Measurements from ENCODE around the gene STK32B.
"Not testable (repeated sequence)": the region's sequence is repeated elsewhere in the genome, so short reads cannot be mapped to it uniquely, and the experiment has no call there.

Gene STK32B

GRCh38 chr4:5409237-5409636, 358.0 kb downstream of the STK32B start:
- no peak for DNase-seq

- DNase-seq, result no peak
Observed at GRCh38 chr4:5409972-5410618, 358.8 kb downstream of the STK32B start.

- no peak for DNase-seq
Observed at GRCh38 chr4:5412296-5412695, 361.0 kb downstream of the STK32B start.

GRCh38 chr4:5412751-5413150, 361.5 kb downstream of the STK32B start:
- no peak for DNase-seq

- DNase-seq, result no peak
Observed at GRCh38 chr4:5416637-5417036, 365.4 kb downstream of the STK32B start.

DNA sequence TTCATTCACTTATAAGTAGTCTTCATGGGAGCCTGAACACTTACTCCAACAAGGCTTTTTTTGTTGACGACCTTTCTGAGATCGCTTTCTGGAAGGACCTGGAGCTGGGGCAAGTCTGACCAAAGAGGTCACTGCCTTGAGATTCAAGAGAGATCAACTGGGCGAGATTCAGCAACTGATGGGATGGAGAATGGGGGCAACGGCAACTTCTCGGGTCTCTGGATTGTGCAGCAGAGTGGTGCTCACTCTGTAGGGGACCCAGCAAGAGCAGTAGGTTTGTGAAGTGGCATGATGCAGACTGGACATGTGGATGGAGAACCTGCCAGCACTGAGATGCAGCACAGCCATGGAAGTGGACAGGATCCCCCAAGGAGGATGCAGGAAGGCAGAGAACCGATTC, 369.0 kb downstream of the STK32B start:
- no peak for DNase-seq

GRCh38 chr4:5421416-5421815, 370.1 kb downstream of the STK32B start:
- no peak for DNase-seq

DNA sequence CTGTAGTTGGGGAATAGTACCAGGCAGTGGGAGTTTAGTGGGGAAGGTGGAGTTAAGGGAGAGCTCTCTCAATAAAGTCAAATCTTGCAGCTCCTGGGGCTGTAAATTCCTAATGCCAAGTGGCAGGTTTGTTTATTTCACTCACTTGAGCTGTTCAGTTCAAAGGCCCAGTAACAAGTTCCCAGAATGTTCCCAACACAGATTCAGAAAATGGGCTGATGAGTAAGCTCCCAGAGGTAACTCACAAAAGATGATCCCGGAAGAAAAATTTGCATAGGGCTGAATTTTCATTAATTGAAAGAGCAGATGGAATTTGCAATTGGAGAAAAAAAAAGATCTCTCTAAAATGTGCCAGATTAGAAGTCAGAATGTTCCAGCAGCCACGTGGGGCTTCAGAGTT, 370.9 kb downstream of the STK32B start:
- DNase-seq, result no peak

GRCh38 chr4:5423670-5424069, 372.4 kb downstream of the STK32B start:
- DNase-seq, result no peak

DNA sequence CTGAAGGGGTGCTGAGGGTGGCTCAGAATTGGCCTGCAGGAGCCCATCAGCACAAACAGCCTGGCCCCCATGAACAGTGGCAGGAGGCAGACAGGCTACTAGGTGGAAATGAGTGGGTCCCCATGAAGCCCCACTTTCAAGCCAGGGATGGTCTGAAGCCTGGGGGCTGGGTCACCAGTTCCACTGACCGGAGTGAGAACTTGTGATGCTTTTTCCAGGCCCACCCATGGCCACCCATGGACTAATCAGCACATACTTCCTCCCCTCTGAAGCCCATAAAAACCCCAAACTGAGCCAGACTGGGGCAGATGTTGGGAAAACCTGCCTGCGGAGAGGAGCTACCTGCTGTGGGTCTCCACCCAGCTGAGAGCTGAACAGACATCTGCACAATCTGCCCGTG, 372.9 kb downstream of the STK32B start:
- no peak for DNase-seq

- DNase-seq, result no peak
Observed at GRCh38 chr4:5424901-5425300, 373.6 kb downstream of the STK32B start.

DNA sequence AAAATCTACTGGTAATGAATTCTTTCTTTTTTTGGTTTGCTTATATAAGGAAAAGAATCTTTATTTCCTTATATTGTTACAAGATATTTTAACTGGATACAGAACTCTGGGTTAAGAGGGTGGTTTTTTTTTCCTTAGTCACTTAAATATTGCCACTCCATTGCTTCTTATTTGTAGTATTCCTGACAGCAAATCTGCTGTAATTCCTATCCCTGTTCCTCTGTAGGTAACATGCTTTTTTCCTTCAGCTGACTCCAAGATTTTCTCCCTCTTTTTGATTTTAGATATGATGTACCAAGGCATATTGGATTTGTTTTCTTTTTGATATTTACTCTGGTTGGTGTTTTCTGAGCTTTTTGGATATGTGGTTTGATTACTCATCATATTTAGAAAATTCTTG, 378.5 kb downstream of the STK32B start:
- DNase-seq, result no peak

- DNase-seq, result no peak
Observed at GRCh38 chr4:5433196-5433595, 381.9 kb downstream of the STK32B start.

GRCh38 chr4:5435201-5435600, 383.9 kb downstream of the STK32B start:
- DNase-seq, result no peak

- DNase-seq, result no peak
Observed at GRCh38 chr4:5435823-5436222, 384.5 kb downstream of the STK32B start.

DNA sequence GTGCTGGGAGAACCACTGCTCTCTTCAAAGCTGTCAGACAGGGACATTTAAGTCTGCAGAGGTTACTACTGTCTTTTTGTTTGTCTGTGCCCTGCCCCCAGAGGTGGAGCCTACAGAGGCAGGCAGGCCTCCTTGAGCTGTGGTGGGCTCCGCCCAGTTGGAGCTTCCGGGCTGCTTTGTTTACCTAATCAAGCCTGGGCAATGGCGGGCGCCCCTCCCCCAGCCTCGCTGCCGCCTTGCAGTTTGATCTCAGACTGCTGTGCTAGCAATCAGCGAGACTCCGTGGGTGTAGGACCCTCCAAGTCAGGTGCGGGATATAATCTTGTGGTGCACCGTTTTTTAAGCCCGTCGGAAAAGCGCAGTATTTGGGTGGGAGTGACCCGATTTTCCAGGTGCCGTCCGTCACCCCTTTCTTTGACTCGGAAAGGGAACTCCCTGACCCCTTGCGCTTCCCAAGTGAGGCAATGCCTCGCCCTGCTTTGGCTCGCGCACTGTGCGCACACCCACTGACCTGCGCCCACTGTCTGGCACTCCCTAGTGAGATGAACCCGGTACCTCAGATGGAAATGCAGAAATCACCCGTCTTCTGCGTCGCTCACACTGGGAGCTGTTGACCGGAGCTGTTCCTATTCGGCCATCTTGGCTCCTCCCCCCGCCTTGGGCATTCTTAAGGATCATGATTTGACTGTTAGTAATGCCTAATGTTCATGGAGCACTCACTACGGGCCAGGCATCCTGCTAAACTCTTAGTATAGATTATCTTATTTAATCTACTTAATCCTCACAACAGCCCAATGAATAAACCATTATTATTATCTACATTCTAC, 392.9 kb downstream of the STK32B start:
- DNase-seq, result not testable (repeated sequence)

- DNase-seq, result no peak
Observed at GRCh38 chr4:5444918-5445517, 393.7 kb downstream of the STK32B start.

DNA sequence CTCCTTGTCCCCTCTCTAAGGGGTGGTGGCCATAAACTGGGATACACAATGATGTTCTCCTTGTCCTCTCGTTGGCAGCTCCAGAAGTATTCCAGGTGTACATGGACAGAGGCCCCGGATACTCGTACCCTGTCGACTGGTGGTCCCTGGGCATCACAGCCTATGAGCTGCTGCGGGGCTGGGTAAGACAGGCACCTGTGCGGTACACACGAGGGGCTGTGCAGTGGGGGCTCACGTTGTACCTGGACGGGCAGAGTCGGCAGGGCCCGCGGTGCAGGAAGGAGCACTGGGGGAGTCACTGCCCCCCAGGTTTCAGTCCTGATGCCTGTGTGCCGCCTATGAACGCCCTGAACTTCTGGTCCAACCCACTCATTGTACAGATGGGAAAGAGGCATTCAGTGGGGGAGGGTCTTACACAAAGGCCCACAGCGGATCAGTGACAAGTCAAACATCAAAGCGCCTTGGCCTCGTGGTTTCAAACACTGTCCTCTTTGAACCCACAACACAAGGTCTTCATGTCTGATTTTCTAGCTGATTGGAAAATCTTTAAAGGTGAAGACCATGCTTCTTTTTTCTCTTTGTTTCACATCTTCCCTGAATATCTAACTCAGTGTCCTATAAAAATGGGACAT, 395.4 kb downstream of the STK32B start:
- DNase-seq, result no peak

- DNase-seq, result no peak
Observed at GRCh38 chr4:5447755-5448154, 396.5 kb downstream of the STK32B start.

- DNase-seq, result no peak
Observed at GRCh38 chr4:5448221-5448620, 396.9 kb downstream of the STK32B start.

GRCh38 chr4:5451243-5451642, 400.0 kb downstream of the STK32B start:
- DNase-seq, result no peak

DNA sequence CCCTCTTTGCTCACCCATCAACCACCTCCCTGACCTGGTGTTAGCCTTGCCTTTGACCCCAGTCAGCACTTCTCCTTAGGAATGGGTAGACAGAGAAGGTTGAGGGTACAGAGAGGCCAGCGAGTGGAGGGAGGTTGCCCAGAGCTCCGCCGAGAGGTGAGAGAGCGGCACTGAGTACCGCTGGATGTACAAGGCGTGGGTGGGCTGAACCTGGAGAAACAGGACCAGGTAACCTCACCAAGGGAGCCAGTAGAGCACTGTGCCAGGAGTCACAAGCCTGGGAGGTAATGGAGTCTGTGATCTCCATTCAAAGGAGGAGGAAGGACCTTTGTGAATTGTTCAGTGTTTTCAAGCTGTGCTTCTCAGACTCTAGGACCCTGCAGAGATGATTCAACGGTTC, 400.9 kb downstream of the STK32B start:
- DNase-seq, result no peak

- DNase-seq, result no peak
Observed at GRCh38 chr4:5455003-5455585, 403.8 kb downstream of the STK32B start.

Data from activated CD4-positive, alpha-beta T cell treated with anti-CD3 and anti-CD28 coated beads for 48 hours (primary cell).